ENCODE measurements around the gene TMA7. TPM values are rescaled to one million over a fixed set of nuclear protein-coding genes. Genes with fewer than 3 reads are reported as not detected.

TMA7 gene
- total RNA-seq, 2 donors from 2014 or later: 290 to 326 TPM

DNA sequence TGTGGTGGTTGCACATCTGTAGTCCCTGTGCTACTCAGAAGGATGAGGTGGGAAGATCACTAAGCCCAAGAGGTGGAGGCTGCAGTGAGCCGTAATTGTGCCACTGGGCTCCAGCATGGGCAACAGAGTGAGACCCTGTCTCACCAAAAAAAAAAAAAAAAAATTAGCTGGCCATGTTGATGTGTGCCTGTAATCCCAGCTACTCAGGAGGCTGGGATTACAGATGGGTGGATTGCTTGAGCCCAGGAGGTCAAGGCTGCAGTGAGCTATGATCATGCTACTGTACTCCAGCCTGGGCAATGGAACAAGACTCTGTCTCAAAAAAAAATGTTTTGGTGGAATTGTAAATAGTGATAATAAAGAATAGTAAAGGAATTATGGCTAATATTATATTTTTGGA is 16.4 kb downstream of the TMA7 start:
- Mint-ChIP-seq H3K27ac (no peak overlapping the region), H3K4me3 (no peak overlapping the region), H3K27me3 (ENCODE audit: insufficient read depth) (no peaks in the 10 kb centered on the region), H3K4me1 (no peaks in the 10 kb centered on the region), H3K9me3 (no peaks in the 10 kb centered on the region), H3K36me3 (ENCODE audit: low read depth) (peaks cover 60% of the 10 kb centered on the region)
- TF ChIP-seq, protein P1, sequence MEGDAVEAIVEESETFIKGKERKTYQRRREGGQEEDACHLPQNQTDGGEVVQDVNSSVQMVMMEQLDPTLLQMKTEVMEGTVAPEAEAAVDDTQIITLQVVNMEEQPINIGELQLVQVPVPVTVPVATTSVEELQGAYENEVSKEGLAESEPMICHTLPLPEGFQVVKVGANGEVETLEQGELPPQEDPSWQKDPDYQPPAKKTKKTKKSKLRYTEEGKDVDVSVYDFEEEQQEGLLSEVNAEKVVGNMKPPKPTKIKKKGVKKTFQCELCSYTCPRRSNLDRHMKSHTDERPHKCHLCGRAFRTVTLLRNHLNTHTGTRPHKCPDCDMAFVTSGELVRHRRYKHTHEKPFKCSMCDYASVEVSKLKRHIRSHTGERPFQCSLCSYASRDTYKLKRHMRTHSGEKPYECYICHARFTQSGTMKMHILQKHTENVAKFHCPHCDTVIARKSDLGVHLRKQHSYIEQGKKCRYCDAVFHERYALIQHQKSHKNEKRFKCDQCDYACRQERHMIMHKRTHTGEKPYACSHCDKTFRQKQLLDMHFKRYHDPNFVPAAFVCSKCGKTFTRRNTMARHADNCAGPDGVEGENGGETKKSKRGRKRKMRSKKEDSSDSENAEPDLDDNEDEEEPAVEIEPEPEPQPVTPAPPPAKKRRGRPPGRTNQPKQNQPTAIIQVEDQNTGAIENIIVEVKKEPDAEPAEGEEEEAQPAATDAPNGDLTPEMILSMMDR (conservative IDR thresholded peaks at IDR 0.05): no peak
- Histone ChIP-seq H3K36me3 (ENCODE audit: control insufficient read depth, insufficient read depth, low read length) (peaks cover 76% of the 10 kb centered on the region), H3K4me1 (ENCODE audit: control insufficient read depth, insufficient read depth, low read length) (no peaks in the 10 kb centered on the region), H3K27me3 (ENCODE audit: control insufficient read depth, insufficient read depth, low read length, poor library complexity, severe bottlenecking) (no peaks in the 10 kb centered on the region), H3K27ac (ENCODE audit: low read depth, low read length) (no peak overlapping the region), H3K9ac (ENCODE audit: extremely low read depth, low read length, poor library complexity, severe bottlenecking) (no peak overlapping the region), H3K9me3 (ENCODE audit: control insufficient read depth, low read length) (no peaks in the 10 kb centered on the region), H3K4me3 (ENCODE audit: low read length) (no peak overlapping the region)
- DNase-seq: no peak
- 97% methylated on average over 1 of the region's 1 CpG; no CpG with 5 or more reads in 1 of the 2 experiments for WGBS, 2 experiments (ENCODE audit: insufficient coverage in 1 of 2, insufficient read length in 1 of 2)

DNA sequence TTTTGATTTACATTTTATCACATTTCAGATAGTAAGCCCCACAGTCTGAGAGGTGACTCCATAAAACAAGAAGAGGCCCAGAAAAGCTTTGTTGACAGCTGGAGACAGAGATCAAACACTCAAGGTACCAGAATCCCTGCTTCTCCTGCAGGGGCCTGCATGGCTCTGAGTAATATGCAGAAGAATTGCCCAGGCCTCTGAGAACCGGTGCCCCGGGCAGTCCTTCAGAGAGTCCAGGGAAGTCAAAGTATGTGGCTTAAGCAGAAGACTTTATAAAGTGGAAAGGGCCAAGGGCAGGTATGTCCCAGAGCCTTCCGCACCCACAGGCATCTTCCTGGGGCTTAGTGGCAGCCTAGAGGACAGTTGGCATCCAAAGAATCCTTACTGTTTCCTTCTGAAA is 19.3 kb downstream of the TMA7 start:
- H3K4me3 Mint-ChIP-seq: no peak overlapping the region
- H3K9me3 ChIP-seq (ENCODE audit: control insufficient read depth, low read length): no peaks in the 10 kb centered on the region
- H3K4me1 ChIP-seq (ENCODE audit: control insufficient read depth, insufficient read depth, low read length): no peaks in the 10 kb centered on the region
- H3K27me3 ChIP-seq (ENCODE audit: control insufficient read depth, insufficient read depth, low read length, poor library complexity, severe bottlenecking): no peaks in the 10 kb centered on the region
- H3K36me3 ChIP-seq (ENCODE audit: control insufficient read depth, insufficient read depth, low read length): peaks cover 50% of the 10 kb centered on the region
- no peak overlapping the region for H3K4me3 ChIP-seq (ENCODE audit: low read length)
- TF ChIP-seq, protein P1 (conservative IDR thresholded peaks at IDR 0.05): no peak
- no peak overlapping the region for H3K27ac Mint-ChIP-seq
- H3K27me3 Mint-ChIP-seq (ENCODE audit: insufficient read depth): no peaks in the 10 kb centered on the region
- 92 to 96% methylated on average over 3 of the region's 3 CpGs for WGBS, 2 experiments (ENCODE audit: insufficient coverage in 1 of 2, insufficient read length in 1 of 2)
- DNase-seq: no peak
- H3K4me1 Mint-ChIP-seq: no peaks in the 10 kb centered on the region
- no peak overlapping the region for H3K9ac ChIP-seq (ENCODE audit: extremely low read depth, low read length, poor library complexity, severe bottlenecking)
- H3K9me3 Mint-ChIP-seq: no peaks in the 10 kb centered on the region
- no peak overlapping the region for H3K27ac ChIP-seq (ENCODE audit: low read depth, low read length)
- peaks cover 33% of the 10 kb centered on the region for H3K36me3 Mint-ChIP-seq (ENCODE audit: low read depth)

DNA sequence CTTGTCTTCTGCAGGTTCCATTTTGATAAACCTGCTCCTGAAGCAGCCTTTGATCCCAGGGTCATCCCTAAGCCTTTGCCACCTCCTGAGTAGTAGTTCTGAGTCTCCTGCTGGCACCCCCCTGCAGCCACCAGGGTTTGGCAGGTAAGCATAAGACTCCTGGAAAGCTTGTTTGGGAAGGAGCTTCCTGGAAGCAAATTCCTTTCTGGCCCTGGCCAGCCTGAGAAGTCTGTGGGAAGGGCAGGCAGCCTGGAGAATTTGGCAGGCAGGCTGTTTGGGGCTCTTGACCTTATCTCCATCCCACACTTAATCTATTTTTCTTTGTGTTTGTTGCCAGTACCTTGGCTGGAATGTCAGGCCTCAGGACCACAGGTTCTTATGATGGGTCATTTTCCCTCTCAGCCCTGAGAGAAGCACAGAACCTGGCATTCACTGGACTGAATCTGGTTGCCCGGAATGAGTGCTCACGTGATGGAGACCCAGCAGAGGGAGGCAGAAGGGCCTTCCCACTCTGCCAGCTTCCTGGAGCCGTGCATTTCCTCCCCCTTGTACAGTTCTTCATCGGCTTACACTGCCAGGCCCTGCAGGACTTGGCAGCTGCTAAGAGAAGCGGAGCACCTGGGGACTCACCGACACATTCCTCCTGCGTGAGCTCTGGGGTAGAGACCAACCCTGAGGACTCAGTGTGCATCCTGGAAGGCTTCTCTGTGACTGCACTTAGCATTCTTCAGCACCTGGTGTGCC is 19.9 kb downstream of the TMA7 start:
- Mint-ChIP-seq H3K9me3 (no peaks in the 10 kb centered on the region), H3K36me3 (ENCODE audit: low read depth) (peaks cover 27% of the 10 kb centered on the region), H3K27me3 (ENCODE audit: insufficient read depth) (no peaks in the 10 kb centered on the region), H3K4me1 (no peaks in the 10 kb centered on the region), H3K27ac (no peak overlapping the region), H3K4me3 (no peak overlapping the region)
- H3K9ac ChIP-seq (ENCODE audit: extremely low read depth, low read length, poor library complexity, severe bottlenecking): no peak overlapping the region
- no peaks in the 10 kb centered on the region for H3K4me1 ChIP-seq (ENCODE audit: control insufficient read depth, insufficient read depth, low read length)
- no peaks in the 10 kb centered on the region for H3K9me3 ChIP-seq (ENCODE audit: control insufficient read depth, low read length)
- TF ChIP-seq, protein P1 (conservative IDR thresholded peaks at IDR 0.05): no peak
- no peak for DNase-seq
- H3K27me3 ChIP-seq (ENCODE audit: control insufficient read depth, insufficient read depth, low read length, poor library complexity, severe bottlenecking): no peaks in the 10 kb centered on the region
- 90 to 98% methylated on average over 6 to 7 of the region's 7 CpGs for WGBS, 2 experiments (ENCODE audit: insufficient coverage in 1 of 2, insufficient read length in 1 of 2)
- no peak overlapping the region for H3K27ac ChIP-seq (ENCODE audit: low read depth, low read length)
- peaks cover 47% of the 10 kb centered on the region for H3K36me3 ChIP-seq (ENCODE audit: control insufficient read depth, insufficient read depth, low read length)
- H3K4me3 ChIP-seq (ENCODE audit: low read length): no peak overlapping the region

All from endodermal cell (in vitro differentiated cells).